Prostate gland (tissue), 2 donors: Measurements from ENCODE around the gene KRTAP16-1.

Experiments used
- CTCF ChIP-seq, 4 experiments: fragments of 200-600 bp in 2 of 4; fragments of 450-650 bp in 2 of 4; sonication (generic) in 2 of 4; IDR thresholded peaks; 1 replicate in 3 of 4; 2 replicates in 1 of 4; pipeline ENCODE4 v1.5.1; 2016 to 2019; ENCODE audit warnings: antibody characterized with exemption in 4 of 4, mild to moderate bottlenecking in 2 of 4, moderate library complexity in 2 of 4
- POLR2A ChIP-seq: fragments of 450-650 bp; IDR thresholded peaks from one replicate; pipeline ENCODE4 v1.6.1; 2016; ENCODE audit warnings: antibody characterized with exemption, mild to moderate bottlenecking
- POLR2AphosphoS5 ChIP-seq: sonication (generic); formaldehyde crosslinking; IDR thresholded peaks from one replicate; pipeline ENCODE4 v1.6.1; 2017; ENCODE audit warnings: antibody characterized with exemption

- TF ChIP-seq CTCF (IDR thresholded peaks at IDR 0.05) (no peak), POLR2AphosphoS5 (no peak), POLR2A (no peak)
These were observed 25.5 kb upstream of the KRTAP16-1 start for GRCh38 chr17:41334385-41335305.
